IMR-90 (cell line): Measurements from ENCODE around the gene PTCH2. TPM values are rescaled to one million over a fixed set of nuclear protein-coding genes. Genes with fewer than 3 reads are reported as not detected.
A peak's percentile ranks its signal among the peaks of the same experiment; 100 is the strongest.

ENCODE experiments used
- ATAC-seq: fragments of 200-7000 bp; cut with Tn5 transposase; 2 replicates; pipeline ENCODE4 v1.9.1; 2020; ENCODE audit warnings: low read depth, mild to moderate bottlenecking, moderate library complexity
- BruUV-seq: library from RNA; stranded (reverse); fragments of 400-500 nt; replicated peaks from 2 replicates; lab custom pipeline; 2021; lab: Mats Ljungman, UMichigan
- CTCF ChIA-PET: fragments of 300-600 bp; formaldehyde crosslinking; extraction: SDS; loops from one replicate; lab custom pipeline; 2021; ENCODE audit warnings: antibody characterized with exemption; lab: Yijun Ruan, JAX
- POLR2A ChIA-PET: fragments of 300-600 bp; sonication (Branson Sonifier 250); formaldehyde crosslinking; loops from one replicate; lab custom pipeline; 2022; ENCODE audit warnings: antibody characterized with exemption; ENCODE audit not compliant: unreplicated experiment; lab: Charles Lee
- DNase-seq: peaks from one replicate; pipeline ENCODE4 v3.0.0; 2013
- H2AFZ ChIP-seq: replicated peaks from 2 replicates; pipeline ENCODE3; 2013; ENCODE audit warnings: low read length, mild to moderate bottlenecking; ENCODE audit not compliant: poor library complexity
- H2AK5ac ChIP-seq: 2 replicates; pipeline ENCODE4 v1.6.1; 2013; ENCODE audit warnings: low read depth, low read length, inconsistent platforms
- H2AK9ac ChIP-seq: replicated peaks from 2 replicates; pipeline ENCODE3; 2013; ENCODE audit warnings: mild to moderate bottlenecking, low read depth, low read length, moderate library complexity; ENCODE audit not compliant: poor library complexity
- H2BK120ac ChIP-seq: 2 replicates; pipeline ENCODE4 v1.6.1; 2013; ENCODE audit warnings: low read depth, low read length, inconsistent platforms
- H2BK15ac ChIP-seq: 3 replicates; pipeline ENCODE4 v1.6.1; 2013; ENCODE audit warnings: low read depth, low read length, inconsistent platforms
- H2BK20ac ChIP-seq: 2 replicates; pipeline ENCODE4 v1.6.1; 2013; ENCODE audit warnings: low read depth, mild to moderate bottlenecking, inconsistent platforms, low read length, moderate library complexity
- H2BK5ac ChIP-seq: 2 replicates; pipeline ENCODE4 v1.6.1; 2013; ENCODE audit warnings: mild to moderate bottlenecking, low read depth, low read length, inconsistent platforms; ENCODE audit not compliant: poor library complexity, severe bottlenecking
- H3K14ac ChIP-seq: replicated peaks from 2 replicates; pipeline ENCODE4 v1.6.1; 2013; ENCODE audit warnings: low read depth, low read length, inconsistent platforms
- H3K18ac ChIP-seq: 2 replicates; pipeline ENCODE4 v1.6.1; 2013; ENCODE audit warnings: low read depth, low read length, control low read depth
- H3K23ac ChIP-seq: 2 replicates; pipeline ENCODE4 v1.6.1; 2013; ENCODE audit warnings: low read depth, low read length, inconsistent platforms
- H3K27ac ChIP-seq: 2 replicates; pipeline ENCODE4 v1.5.1; 2013; ENCODE audit warnings: mild to moderate bottlenecking, control low read depth, low read length; ENCODE audit not compliant: insufficient read depth
- H3K27me3 ChIP-seq: 2 replicates; pipeline ENCODE4 v1.6.1; 2013; ENCODE audit warnings: low read length; ENCODE audit not compliant: control insufficient read depth, insufficient read depth
- H3K36me3 ChIP-seq: 2 replicates; pipeline ENCODE4 v1.6.1; 2013; ENCODE audit warnings: low read length, mixed read lengths; ENCODE audit not compliant: control insufficient read depth, insufficient read depth
- H3K4ac ChIP-seq: 2 replicates; pipeline ENCODE4 v1.6.1; 2013; ENCODE audit warnings: low read depth, low read length, inconsistent platforms
- H3K4me1 ChIP-seq: 2 replicates; pipeline ENCODE4 v1.6.1; 2013; ENCODE audit warnings: low read length, mixed read lengths; ENCODE audit not compliant: control insufficient read depth, insufficient read depth
- H3K4me2 ChIP-seq: 2 replicates; pipeline ENCODE4 v1.6.1; 2013; ENCODE audit warnings: low read depth, mild to moderate bottlenecking, control low read depth, low read length, moderate library complexity
- H3K4me3 ChIP-seq: 2 replicates; pipeline ENCODE4 v1.5.1; 2013; ENCODE audit warnings: low read depth, mild to moderate bottlenecking, control low read depth, low read length, moderate library complexity; ENCODE audit not compliant: insufficient read depth
- H3K56ac ChIP-seq: 2 replicates; pipeline ENCODE4 v1.6.1; 2013; ENCODE audit warnings: low read length, inconsistent platforms; ENCODE audit not compliant: insufficient read depth; ENCODE audit errors: extremely low read depth
- H3K79me1 ChIP-seq, 2 experiments: 2 replicates each; pipeline ENCODE4 v1.6.1; 2013; ENCODE audit warnings: low read length in 2 of 2, inconsistent platforms in 1 of 2, low read depth in 1 of 2
- H3K9ac ChIP-seq: 2 replicates; pipeline ENCODE4 v1.6.1; 2013; ENCODE audit warnings: low read depth, low read length, control low read depth
- H3K9me1 ChIP-seq: 2 replicates; pipeline ENCODE4 v1.6.1; 2013; ENCODE audit warnings: low read length, inconsistent platforms; ENCODE audit not compliant: insufficient read depth
- H3K9me3 ChIP-seq: 2 replicates; pipeline ENCODE4 v1.6.1; 2013; ENCODE audit warnings: low read length; ENCODE audit not compliant: control insufficient read depth, insufficient read depth
- H4K20me1 ChIP-seq: 2 replicates; pipeline ENCODE4 v1.6.1; 2013; ENCODE audit warnings: low read length, inconsistent platforms; ENCODE audit not compliant: insufficient read depth
- H4K5ac ChIP-seq: 2 replicates; pipeline ENCODE4 v1.6.1; 2013; ENCODE audit warnings: mild to moderate bottlenecking, low read depth, low read length, control low read depth
- H4K8ac ChIP-seq, 2 experiments: 2 replicates each; pipeline ENCODE4 v1.6.1; 2013; ENCODE audit warnings: low read depth in 2 of 2, low read length in 2 of 2, control low read depth in 1 of 2, inconsistent platforms in 1 of 2
- H4K91ac ChIP-seq: 2 replicates; pipeline ENCODE4 v1.6.1; 2013; ENCODE audit warnings: low read depth, low read length, inconsistent platforms; ENCODE audit not compliant: insufficient read depth
- FOS ChIP-seq: fragments of 150-350 bp; IDR thresholded peaks from 2 replicates; pipeline ENCODE4 v1.6.1; 2016; ENCODE audit warnings: low read depth, low read length
- NFE2L2 ChIP-seq: fragments of 150-350 bp; IDR thresholded peaks from 2 replicates; pipeline ENCODE4 v1.6.1; 2016; ENCODE audit warnings: low read depth, mild to moderate bottlenecking, low read length
- POLR2A ChIP-seq: IDR thresholded peaks from 2 replicates; pipeline ENCODE4 v1.6.1; 2012; ENCODE audit warnings: mild to moderate bottlenecking, low read depth, low read length
- SMC3 ChIP-seq: fragments of 150-350 bp; IDR thresholded peaks from 2 replicates; pipeline ENCODE4 v1.6.1; 2016; ENCODE audit warnings: low read depth, mild to moderate bottlenecking, antibody characterized with exemption, low read length, moderate library complexity
- WGBS, 2 experiments: methylation state at CpG; one replicate each; pipeline versions ENCODE4 v1.1.5 to v1.1.7; 2013; ENCODE audit warnings: missing lambda C conversion rate in 2 of 2; ENCODE audit not compliant: insufficient read length in 1 of 2; ENCODE audit errors: extremely low coverage in 2 of 2; 5-methylcytosine and 5-hydroxymethylcytosine counted together
- dilution Hi-C: fragments of 300-500 bp; cut with HindIII; formaldehyde crosslinking; loops from one replicate; pipeline ENCODE4 v1.14.3; 2018; ENCODE audit warnings: low sequenced_read_pairs; ENCODE audit not compliant: unreplicated experiment
- in situ Hi-C: fragments of 300-500 bp; cut with MboI; formaldehyde crosslinking; loops from 3 replicates; pipeline ENCODE4 v1.14.3; 2019; ENCODE audit warnings: low sequenced_read_pairs, inconsistent platforms, mixed read lengths
- intact Hi-C: fragments of 100-400 bp; cut with micrococcal nuclease; formaldehyde crosslinking; loops from 2 replicates; pipeline ENCODE4 v1.10.0; 2022
- polyA plus RNA-seq, 3 experiments: library from polyadenylated mRNA; depleted of rRNA; stranded (reverse); fragments of >200 nt; gene quantifications; 2 replicates each; pipeline ENCODE4 v1.2.3, GENCODE V29; 2012; ENCODE audit warnings: low replicate concordance in 1 of 3
- total RNA-seq: library from RNA; depleted of rRNA; stranded (reverse); fragments of >200 nt; gene quantifications from 2 replicates; pipeline ENCODE4 v1.2.3, GENCODE V29; 2012

PTCH2 gene
- total and polyA plus RNA-seq, 2 of the 4 experiments (the other 2 are of a cell fraction) = under 0.01 to 0.56 TPM

DNA sequence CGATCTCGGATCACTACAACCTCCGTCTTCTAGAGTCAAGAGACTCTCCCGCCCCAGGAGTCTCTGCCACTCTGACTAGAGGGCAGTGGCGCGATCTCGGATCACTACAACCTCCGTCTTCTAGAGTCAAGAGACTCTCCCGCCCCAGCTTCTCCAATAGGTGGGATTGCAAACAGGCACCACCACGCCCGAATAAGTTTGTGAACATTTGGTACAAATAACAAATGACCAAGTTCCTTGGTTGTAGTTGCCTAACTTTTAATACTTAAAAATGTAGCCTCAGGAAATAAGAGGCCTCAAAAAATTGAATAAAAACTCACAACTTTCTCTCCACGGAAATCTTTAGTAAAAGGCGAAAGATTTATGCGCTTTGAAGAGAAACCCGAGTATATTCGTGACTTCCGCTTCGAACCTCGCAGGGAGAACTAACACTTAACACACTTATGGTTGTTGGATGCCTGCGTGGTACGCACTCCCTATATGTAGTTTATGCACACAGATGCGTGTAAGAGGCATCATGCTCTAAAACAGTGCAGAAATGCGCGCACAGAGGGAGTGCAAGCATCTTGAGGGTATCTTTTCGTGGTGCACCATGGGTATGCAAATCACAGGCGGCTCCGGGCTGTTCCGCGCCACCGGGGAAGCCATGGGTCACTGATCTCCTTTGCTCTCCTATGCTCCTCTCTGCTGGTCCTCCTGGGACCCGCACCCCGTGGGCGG, 23.3 kb downstream of the PTCH2 start (continued):
- TF ChIP-seq SMC3 (no peak; the same call in 1 of the 2 replicates), NFE2L2 (no peak), FOS (no peak)

DNA sequence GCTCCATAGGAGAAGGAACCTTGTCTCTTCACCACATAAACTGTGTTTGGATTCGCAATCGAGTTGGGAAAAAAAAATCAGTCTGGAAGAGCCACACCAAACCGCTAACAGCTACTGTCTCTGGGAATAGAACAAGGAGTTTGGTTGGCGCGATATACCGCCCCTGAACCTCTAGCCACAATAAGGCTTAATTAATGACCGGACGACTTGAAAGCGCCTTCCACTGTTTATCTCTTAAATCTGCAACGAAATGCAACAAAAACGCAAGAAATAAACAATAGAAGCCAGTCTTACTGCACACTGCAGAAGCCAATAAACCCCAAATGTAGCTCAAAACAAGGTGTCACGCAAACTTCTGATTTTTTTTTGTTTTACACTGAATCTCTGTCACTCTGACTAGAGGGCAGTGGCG, 23.9 kb downstream of the PTCH2 start:
- Histone ChIP-seq H3K27ac (peak overlapping the region; percentile 62), H2AFZ (peak overlapping the region; percentile 81), H3K18ac (peak overlapping the region; percentile 5; the same call in 1 of the 2 replicates), H3K4me2 (peak overlapping the region; percentile 96), H3K23ac (peak overlapping the region; percentile 58; the same call in 1 of the 2 replicates), H4K20me1 (peaks cover 8% of the 10 kb centered on the region; the same call in 1 of the 2 replicates), H4K8ac (peak overlapping the region in 1 of 2 experiments; percentile 75; a peak in 1 of 4 replicates), H4K5ac (peak overlapping the region; percentile 1; the same call in 1 of the 2 replicates), H3K79me1 (peaks cover 2 to 4% of the 10 kb centered on the region in 2 experiments; a peak in 1 of 4 replicates), H3K4ac (peak overlapping the region; percentile 65), H2BK15ac (no peak overlapping the region), H2BK5ac (peak overlapping the region; percentile 99), H2BK20ac (0 out of 2 replicates have a peak overlapping the region, but pooled peaks have one; percentile 8), H3K9me3 (no peaks in the 10 kb centered on the region), H2AK5ac (peak overlapping the region; percentile 87; the same call in 1 of the 2 replicates), H2BK120ac (peak overlapping the region; percentile 44; the same call in 1 of the 2 replicates), H3K56ac (peak overlapping the region; percentile 66), H3K4me3 (peak overlapping the region; percentile 42; the same call in 1 of the 2 replicates), H3K27me3 (no peaks in the 10 kb centered on the region), H3K4me1 (peaks cover 7% of the 10 kb centered on the region), H3K36me3 (no peaks in the 10 kb centered on the region), H3K9me1 (peaks cover 3% of the 10 kb centered on the region; the same call in 1 of the 2 replicates), H3K9ac (peak overlapping the region; percentile 37; the same call in 1 of the 2 replicates), H4K91ac (peak overlapping the region; percentile 50), H2AK9ac (peak overlapping the region; percentile 94), H3K14ac (peak overlapping the region; percentile 11)
- TF ChIP-seq SMC3 (no peak; the same call in 1 of the 2 replicates), POLR2A (no peak)
- ATAC-seq (peak; percentile 34), DNase-seq (no peak)
- CTCF ChIA-PET = interaction anchor here (0.6 to 1.9 kb wide), 4 partner anchors 8 to 25 kb away, joined by 3 to 8 read pairs (median 4); partner anchors contain the start of gene PLK3
- in situ Hi-C loops (no loop called here), intact Hi-C loops (loop anchor here (2.0 kb wide), 1 partner anchor 20 kb away; no protein-coding TSS in a partner anchor), dilution Hi-C loops (no loop called here)
- POLR2A ChIA-PET = interaction anchor here (0.6 to 3.2 kb wide), 18 partner anchors 11 to 1173 kb away, joined by 3 to 30 read pairs (median 4); partner anchors contain the start of genes BTBD19, DYNLT4, HECTD3 and PLK3
- WGBS, 2 experiments = 0% methylated on average over 3 of the region's 13 CpGs; no CpG with 5 or more reads in 1 of the 2 experiments
- BruUV-seq = no TSS peak
